Omental fat pad (tissue), 4 donors: ENCODE measurements around the gene ACOXL. TPM values are rescaled to one million over a fixed set of nuclear protein-coding genes. Genes with fewer than 3 reads are reported as not detected.

Experiments
- ATAC-seq: fragments of 150-250 bp; one replicate; pipeline ENCODE4 v1.9.1; 2016; ENCODE audit warnings: mild to moderate bottlenecking, moderate library complexity; ENCODE audit not compliant: low FRiP score
- DNase-seq: peaks from one replicate; pipeline ENCODE4 v3.0.0-alpha.2; 2019; ENCODE audit warnings: low spot score
- CTCF ChIP-seq, 3 donors: fragments of 450-650 bp; IDR thresholded peaks; one replicate each; pipeline ENCODE4 v1.5.1; 2016 to 2017; ENCODE audit warnings: antibody characterized with exemption in 3 of 3, mild to moderate bottlenecking in 3 of 3, moderate library complexity in 2 of 3
- total RNA-seq, 4 donors: library from RNA; depleted of rRNA; stranded (reverse); fragments of >200 nt; gene quantifications; one replicate each; pipeline ENCODE4 v1.1.0, GENCODE V29; 2016

ACOXL gene
- total RNA-seq, 4 donors from 2014 or later: 0.12 to 0.84 TPM; not detected in 2

- ATAC-seq (no peak), DNase-seq (no peak)
- TF ChIP-seq CTCF (IDR thresholded peaks at IDR 0.05): no peak
Observed at GRCh38 chr2:110836671-110837070, 104.3 kb downstream of the ACOXL start.

GRCh38 chr2:110837446-110838409 is 105.4 kb downstream of the ACOXL start:
- ATAC-seq: no peak
- TF ChIP-seq CTCF (IDR thresholded peaks at IDR 0.05): no peak
- no peak for DNase-seq

GRCh38 chr2:110838657-110839384 is 106.4 kb downstream of the ACOXL start:
- ATAC-seq (no peak), DNase-seq (no peak)
- no peak for TF ChIP-seq CTCF (IDR thresholded peaks at IDR 0.05)

GRCh38 chr2:110840508-110840907 is 108.1 kb downstream of the ACOXL start:
- DNase-seq (no peak), ATAC-seq (no peak)
- TF ChIP-seq CTCF (IDR thresholded peaks at IDR 0.05): no peak

- ATAC-seq (no peak), DNase-seq (no peak)
- TF ChIP-seq CTCF (IDR thresholded peaks at IDR 0.05): no peak
Observed at GRCh38 chr2:110842048-110842447, 109.7 kb downstream of the ACOXL start.

- DNase-seq (no peak), ATAC-seq (no peak)
- no peak for TF ChIP-seq CTCF (IDR thresholded peaks at IDR 0.05)
Observed at GRCh38 chr2:110843496-110843895, 111.1 kb downstream of the ACOXL start.
